ENCODE measurements around the gene HTRA2. TPM values are rescaled to one million over a fixed set of nuclear protein-coding genes. Genes with fewer than 3 reads are reported as not detected.
A peak's percentile ranks its signal among the peaks of the same experiment; 100 is the strongest.

The HTRA2 gene
- total RNA-seq, 4 donors from 2014 or later = 27.3 to 45.9 (median 37.5) TPM

GRCh38 chr2:74504591-74504990 is 25.1 kb upstream of the HTRA2 start:
- peaks cover 11 to 12% of the 10 kb centered on the region in 2 donors for H3K36me3 ChIP-seq
- WGBS, 2 donors = 92 to 98% methylated on average over 3 of the region's 3 CpGs
- H3K27ac ChIP-seq = no peak overlapping the region
- intact Hi-C loops (cut with DNase I) = no loop called here
- no peak for DNase-seq
- H3K4me1 ChIP-seq = peaks cover 25 to 34% of the 10 kb centered on the region in 2 donors
- no peaks in the 10 kb centered on the region for H3K9me3 ChIP-seq
- peaks cover 7% of the 10 kb centered on the region for H3K27me3 ChIP-seq
- TF ChIP-seq POLR2A (IDR thresholded peaks at IDR 0.05) = no peak
- H3K4me3 ChIP-seq (replicated peaks in 1 of 3) = no peak overlapping the region

- H3K27ac ChIP-seq = no peak overlapping the region
- H3K9me3 ChIP-seq = no peaks in the 10 kb centered on the region
- peak overlapping the region in 1 of 3 donors; percentile 61 for H3K4me3 ChIP-seq (replicated peaks in 1 of 3)
- H3K27me3 ChIP-seq = peaks cover 7% of the 10 kb centered on the region
- H3K36me3 ChIP-seq = peaks cover 11 to 12% of the 10 kb centered on the region in 2 donors
- no peak for DNase-seq
- WGBS, 2 donors = 98% methylated on average over 14 of the region's 14 CpGs
- intact Hi-C loops (cut with DNase I) = no loop called here
- H3K4me1 ChIP-seq = peaks cover 24 to 33% of the 10 kb centered on the region in 2 donors
- TF ChIP-seq POLR2A (IDR thresholded peaks at IDR 0.05) (no peak), CTCF (IDR thresholded peaks at IDR 0.05) (no peak)
These were observed 24.1 kb upstream of the HTRA2 start for GRCh38 chr2:74505448-74506246.

- Histone ChIP-seq H3K36me3 (peaks cover 11 to 12% of the 10 kb centered on the region in 2 donors), H3K27ac (peak within 1 kb of the TSS; percentile 96 to 98 (median 98)), H3K9me3 (no peaks in the 10 kb centered on the region), H3K4me3 (replicated peaks in 1 of 3) (peak within 1 kb of the TSS; percentile 44 to 61 (median 54)), H3K4me1 (peaks cover 22 to 33% of the 10 kb centered on the region in 2 donors), H3K27me3 (peaks cover 13% of the 10 kb centered on the region)
- TF ChIP-seq POLR2A (IDR thresholded peaks at IDR 0.05) = peak in 1 of 2 donors; percentile 79
- peak in 3 of 6 experiments; percentile 11 to 35 (median 21) for TF ChIP-seq CTCF (IDR thresholded peaks at IDR 0.05)
- 1% methylated on average over 21 to 29 of the region's 56 CpGs for WGBS, 2 donors
- intact Hi-C loops (cut with DNase I) = no loop called here
- peak; percentile 100 for DNase-seq
These were observed 22.4 kb upstream of the HTRA2 start, which contains the start of gene PCGF1 for GRCh38 chr2:74507145-74507925. Gene PCGF1, minus strand, starts transcription at chr2:74507695. Its CDS starts 27 bp downstream, at chr2:74507668.

- DNase-seq = peak in 1 of 2 donors; percentile 9
- Histone ChIP-seq H3K4me1 (peaks cover 16 to 33% of the 10 kb centered on the region in 2 donors), H3K9me3 (no peaks in the 10 kb centered on the region), H3K4me3 (replicated peaks in 1 of 3) (peak overlapping the region; percentile 3 to 61 (median 54)), H3K27ac (peak overlapping the region; percentile 96 to 98 (median 98)), H3K36me3 (peaks cover 11 to 12% of the 10 kb centered on the region in 2 donors), H3K27me3 (peaks cover 14% of the 10 kb centered on the region)
- TF ChIP-seq CTCF (IDR thresholded peaks at IDR 0.05) = no peak
- TF ChIP-seq POLR2A (IDR thresholded peaks at IDR 0.05) = no peak
- intact Hi-C loops (cut with DNase I) = no loop called here
- 11 to 13% methylated on average over 30 to 36 of the region's 38 CpGs for WGBS, 2 donors
These were observed 21.7 kb upstream of the HTRA2 start for GRCh38 chr2:74507926-74508520.

GRCh38 chr2:74510272-74510671 is 19.5 kb upstream of the HTRA2 start:
- H3K27me3 ChIP-seq = peaks cover 37% of the 10 kb centered on the region
- intact Hi-C loops (cut with DNase I) = no loop called here
- peaks cover 7 to 9% of the 10 kb centered on the region in 2 donors for H3K36me3 ChIP-seq
- TF ChIP-seq POLR2A (IDR thresholded peaks at IDR 0.05) (no peak), CTCF (IDR thresholded peaks at IDR 0.05) (no peak)
- H3K9me3 ChIP-seq = no peaks in the 10 kb centered on the region
- no peak for DNase-seq
- H3K27ac ChIP-seq = no peak overlapping the region
- H3K4me3 ChIP-seq (replicated peaks in 1 of 3) = no peak overlapping the region
- H3K4me1 ChIP-seq = peaks cover 16 to 35% of the 10 kb centered on the region in 2 donors
- WGBS, 2 donors = 71 to 78% methylated on average over 4 of the region's 4 CpGs
